Endothelial cell (in vitro differentiated cells): Measurements from ENCODE around the gene ZNF274. TPM values are rescaled to one million over a fixed set of nuclear protein-coding genes. Genes with fewer than 3 reads are reported as not detected.

Experiments
- DNase-seq: peaks from one replicate; pipeline ENCODE4 v3.0.0; 2021; ENCODE audit warnings: low spot score
- H3K27ac Mint-ChIP-seq: one replicate; pipeline ENCODE4 v1.8.0; 2021; ENCODE audit warnings: mixed read lengths, inconsistent platforms; ENCODE audit not compliant: unreplicated experiment
- H3K27me3 Mint-ChIP-seq: one replicate; pipeline ENCODE4 v1.8.0; 2021; ENCODE audit warnings: mild to moderate bottlenecking, moderate library complexity, mixed read lengths, inconsistent platforms; ENCODE audit not compliant: unreplicated experiment
- H3K36me3 Mint-ChIP-seq: one replicate; pipeline ENCODE4 v1.8.0; 2021; ENCODE audit warnings: mild to moderate bottlenecking, low read depth, mixed read lengths, inconsistent platforms; ENCODE audit not compliant: unreplicated experiment
- H3K4me1 Mint-ChIP-seq: one replicate; pipeline ENCODE4 v1.8.0; 2021; ENCODE audit warnings: mild to moderate bottlenecking, mixed read lengths, inconsistent platforms; ENCODE audit not compliant: unreplicated experiment
- H3K4me3 Mint-ChIP-seq: one replicate; pipeline ENCODE4 v1.8.0; 2021; ENCODE audit warnings: mild to moderate bottlenecking, mixed read lengths, inconsistent platforms; ENCODE audit not compliant: unreplicated experiment
- H3K9me3 Mint-ChIP-seq: one replicate; pipeline ENCODE4 v1.8.0; 2021; ENCODE audit warnings: mixed read lengths, inconsistent platforms; ENCODE audit not compliant: unreplicated experiment
- total RNA-seq: library from RNA; stranded (reverse); fragmentation: NEBNext Ultra II Directional; extraction: Animal tissue kit (Norgen Biotek cat#: 25700); gene quantifications from one replicate; pipeline ENCODE4 v1.2.1, GENCODE V29; 2021; ENCODE audit not compliant: unreplicated experiment
- TF ChIP-seq, protein P1 (sequence below): fragments of 200-600 bp; sonication (generic); IDR thresholded peaks from one replicate; pipeline ENCODE4 v1.5.0; 2021; ENCODE audit warnings: antibody characterized with exemption; ENCODE audit not compliant: unreplicated experiment

ZNF274 gene
- total RNA-seq, 1 donor from 2014 or later = 21.4 TPM

DNA sequence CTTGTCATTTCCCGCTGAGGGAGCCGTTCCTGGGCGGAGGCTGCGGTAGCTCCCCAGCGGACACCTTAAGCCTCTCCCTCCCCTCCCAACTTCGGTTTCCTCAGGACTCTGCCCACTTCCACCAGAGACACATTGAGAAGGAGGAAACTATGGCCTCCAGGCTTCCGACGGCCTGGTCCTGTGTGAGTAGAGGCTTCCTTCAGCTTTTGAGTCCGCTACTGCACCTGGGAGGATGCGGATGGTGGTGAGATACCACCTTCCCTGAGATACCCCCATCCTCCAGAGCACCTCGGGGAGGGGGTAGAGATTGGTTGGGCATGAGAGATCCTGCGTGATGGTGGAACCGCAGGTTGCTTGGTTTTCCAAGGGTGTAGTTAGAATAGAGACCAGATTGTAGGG, 955 bp downstream of the ZNF274 start:
- Mint-ChIP-seq H3K27me3 (peaks cover 16% of the 10 kb centered on the region), H3K9me3 (peaks cover 33% of the 10 kb centered on the region), H3K4me1 (peaks cover 3% of the 10 kb centered on the region), H3K4me3 (peak overlapping the region; percentile 90), H3K27ac (peak overlapping the region; percentile 94), H3K36me3 (peaks cover 57% of the 10 kb centered on the region)
- TF ChIP-seq, protein P1, sequence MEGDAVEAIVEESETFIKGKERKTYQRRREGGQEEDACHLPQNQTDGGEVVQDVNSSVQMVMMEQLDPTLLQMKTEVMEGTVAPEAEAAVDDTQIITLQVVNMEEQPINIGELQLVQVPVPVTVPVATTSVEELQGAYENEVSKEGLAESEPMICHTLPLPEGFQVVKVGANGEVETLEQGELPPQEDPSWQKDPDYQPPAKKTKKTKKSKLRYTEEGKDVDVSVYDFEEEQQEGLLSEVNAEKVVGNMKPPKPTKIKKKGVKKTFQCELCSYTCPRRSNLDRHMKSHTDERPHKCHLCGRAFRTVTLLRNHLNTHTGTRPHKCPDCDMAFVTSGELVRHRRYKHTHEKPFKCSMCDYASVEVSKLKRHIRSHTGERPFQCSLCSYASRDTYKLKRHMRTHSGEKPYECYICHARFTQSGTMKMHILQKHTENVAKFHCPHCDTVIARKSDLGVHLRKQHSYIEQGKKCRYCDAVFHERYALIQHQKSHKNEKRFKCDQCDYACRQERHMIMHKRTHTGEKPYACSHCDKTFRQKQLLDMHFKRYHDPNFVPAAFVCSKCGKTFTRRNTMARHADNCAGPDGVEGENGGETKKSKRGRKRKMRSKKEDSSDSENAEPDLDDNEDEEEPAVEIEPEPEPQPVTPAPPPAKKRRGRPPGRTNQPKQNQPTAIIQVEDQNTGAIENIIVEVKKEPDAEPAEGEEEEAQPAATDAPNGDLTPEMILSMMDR = no peak
- no peak for DNase-seq

DNA sequence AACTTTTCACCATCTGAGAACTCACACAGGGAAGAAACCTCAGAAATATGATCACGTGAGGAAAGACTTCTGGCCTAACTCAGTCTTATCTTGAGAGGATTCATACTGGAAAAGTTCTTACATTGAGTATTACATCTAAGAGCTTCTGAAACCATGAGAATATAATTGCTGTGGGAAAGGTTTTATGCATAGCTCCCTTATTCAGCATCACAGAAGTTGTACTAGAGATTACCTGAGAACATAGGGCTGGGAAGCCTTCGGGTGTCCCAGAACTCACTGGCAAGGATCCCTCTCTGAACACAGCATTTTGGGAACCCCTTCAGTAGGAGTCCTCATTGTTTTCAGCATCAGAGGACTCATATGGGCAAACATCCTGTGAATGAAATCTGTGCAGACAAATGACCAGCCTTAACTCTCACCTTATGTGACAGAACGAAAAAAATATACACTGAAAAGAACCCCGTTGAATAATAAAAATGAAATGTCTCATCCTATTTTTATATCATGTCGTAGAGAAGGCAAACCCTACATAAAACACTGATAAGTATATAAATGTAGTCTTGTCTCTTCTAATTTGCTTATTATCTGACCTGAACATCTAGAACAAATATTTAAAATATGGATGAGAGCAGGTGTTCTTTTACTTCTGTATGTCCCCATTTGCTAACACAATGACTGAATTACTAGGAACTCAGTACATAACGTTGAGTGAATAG, 14.2 kb downstream of the ZNF274 start:
- no peak for DNase-seq
- Mint-ChIP-seq H3K4me3 (peak overlapping the region; percentile 81), H3K9me3 (peaks cover 85% of the 10 kb centered on the region), H3K36me3 (peaks cover 95% of the 10 kb centered on the region), H3K27me3 (peaks cover 23% of the 10 kb centered on the region), H3K27ac (no peak overlapping the region), H3K4me1 (no peaks in the 10 kb centered on the region)
- TF ChIP-seq, protein P1 = no peak

DNA sequence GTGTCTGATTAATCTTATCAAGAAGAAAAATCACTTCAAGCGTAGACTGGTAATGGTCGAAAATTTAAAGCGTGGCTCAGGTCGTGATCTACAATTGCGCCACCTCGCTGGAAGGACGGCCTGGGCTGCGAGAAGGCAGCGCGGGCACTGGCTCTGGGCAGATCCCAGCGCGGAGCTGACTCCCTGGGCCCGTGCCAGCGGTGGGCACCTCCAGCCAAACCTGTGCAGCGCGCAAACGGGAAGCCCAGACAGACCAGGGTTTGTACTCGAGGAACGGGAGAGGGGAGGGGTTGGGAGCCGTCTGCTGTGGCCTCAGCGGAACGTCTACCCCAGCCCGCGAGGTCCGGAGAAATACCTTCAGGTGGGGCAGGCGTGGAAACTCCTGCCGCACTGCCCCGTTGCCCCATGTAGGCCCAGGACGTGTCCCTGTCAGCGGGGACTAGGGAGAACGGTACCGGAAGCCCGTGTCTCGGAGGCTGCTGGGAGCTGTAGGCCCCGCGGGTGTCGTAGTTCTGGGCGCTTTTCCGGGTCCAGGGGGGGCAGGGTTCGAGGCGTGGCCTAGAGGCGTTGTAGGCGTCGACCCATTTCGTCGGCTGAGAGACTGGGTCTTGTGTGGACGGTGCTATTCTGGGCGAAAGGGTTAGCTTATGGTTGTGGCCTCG, 21.1 kb downstream of the ZNF274 start:
- no peak for DNase-seq
- Mint-ChIP-seq H3K27ac (no peak overlapping the region), H3K9me3 (peaks cover 78% of the 10 kb centered on the region), H3K36me3 (peaks cover 92% of the 10 kb centered on the region), H3K27me3 (peaks cover 22% of the 10 kb centered on the region), H3K4me1 (no peaks in the 10 kb centered on the region), H3K4me3 (peak overlapping the region; percentile 83)
- TF ChIP-seq, protein P1 = no peak

DNA sequence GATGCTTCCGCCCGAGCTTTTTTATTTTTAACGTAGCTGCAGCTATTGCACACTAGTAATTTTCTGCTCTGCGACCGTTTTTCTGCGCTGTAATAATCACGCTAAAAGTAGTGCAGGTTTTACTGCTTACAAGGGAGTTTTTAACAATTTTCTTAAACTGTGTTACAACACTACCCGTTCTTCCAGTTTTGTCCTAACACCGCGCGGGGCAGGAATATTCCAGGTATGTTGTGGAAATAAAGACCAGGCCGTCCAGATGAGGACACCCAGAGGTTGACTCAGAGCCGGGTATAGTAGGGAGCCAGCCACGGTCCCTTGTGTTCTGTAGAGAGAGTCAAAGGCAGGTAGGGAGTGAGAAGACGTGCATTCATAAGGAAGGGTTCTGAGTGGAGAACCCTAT, 21.7 kb downstream of the ZNF274 start:
- peaks cover 92% of the 10 kb centered on the region for H3K36me3 Mint-ChIP-seq
- peaks cover 82% of the 10 kb centered on the region for H3K9me3 Mint-ChIP-seq
- H3K4me3 Mint-ChIP-seq = peak overlapping the region; percentile 63
- H3K27ac Mint-ChIP-seq = no peak overlapping the region
- no peaks in the 10 kb centered on the region for H3K4me1 Mint-ChIP-seq
- no peak for DNase-seq
- TF ChIP-seq, protein P1 = no peak
- peaks cover 26% of the 10 kb centered on the region for H3K27me3 Mint-ChIP-seq

DNA sequence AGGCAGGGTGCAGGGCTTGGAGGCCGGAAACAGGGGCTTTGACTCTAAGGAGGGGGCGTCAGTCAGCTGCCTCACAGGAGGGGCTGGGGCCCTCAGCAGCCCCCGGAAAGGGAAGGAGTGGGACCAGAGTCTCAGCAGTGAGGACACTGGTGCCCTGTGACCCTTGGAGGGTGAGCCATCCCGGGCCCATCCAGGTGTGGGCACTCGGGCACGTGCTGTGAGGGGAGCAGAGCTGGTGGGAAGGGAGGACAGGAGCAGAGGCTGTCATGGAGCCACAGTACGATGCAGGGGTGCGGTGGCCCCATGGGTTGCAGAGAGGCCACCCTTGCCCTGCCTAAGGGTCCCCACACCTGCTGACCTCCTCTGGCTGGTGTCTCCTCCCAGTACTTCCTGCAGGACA, 26.7 kb downstream of the ZNF274 start:
- H3K36me3 Mint-ChIP-seq = peaks cover 98% of the 10 kb centered on the region
- H3K9me3 Mint-ChIP-seq = peaks cover 74% of the 10 kb centered on the region
- no peak for DNase-seq
- no peaks in the 10 kb centered on the region for H3K4me1 Mint-ChIP-seq
- H3K27ac Mint-ChIP-seq = no peak overlapping the region
- H3K4me3 Mint-ChIP-seq = peak overlapping the region; percentile 87
- TF ChIP-seq, protein P1 = no peak
- H3K27me3 Mint-ChIP-seq = peaks cover 20% of the 10 kb centered on the region
